MCF 10A (cell line): ENCODE measurements around the gene ASPG. TPM values are rescaled to one million over a fixed set of nuclear protein-coding genes. Genes with fewer than 3 reads are reported as not detected.

Source experiments
- BruUV-seq: library from RNA; stranded (reverse); fragments of 400-500 nt; replicated peaks from 2 replicates; lab custom pipeline; 2021; lab: Mats Ljungman, UMichigan
- CTCF ChIA-PET: fragments of 300-600 bp; sonication (Branson Sonifier 250); formaldehyde crosslinking; extraction: SDS; loops from one replicate; lab custom pipeline; 2021; ENCODE audit warnings: antibody characterized with exemption, inconsistent platforms; lab: Yijun Ruan, JAX
- POLR2A ChIA-PET: fragments of 300-600, 350-650 bp; sonication (Branson Sonifier 250); formaldehyde crosslinking; extraction: SDS; loops from one replicate; lab custom pipeline; 2020; ENCODE audit warnings: antibody characterized with exemption, inconsistent platforms; lab: Yijun Ruan, JAX
- DNase-seq: peaks from one replicate; pipeline ENCODE4 v3.0.0-alpha.2; 2018; ENCODE audit not compliant: unreplicated experiment
- H3K27ac Mint-ChIP-seq: one replicate; pipeline ENCODE4 v1.8.0; 2022; ENCODE audit warnings: mild to moderate bottlenecking, low read depth, mixed read lengths; ENCODE audit not compliant: unreplicated experiment
- H3K27me3 Mint-ChIP-seq: one replicate; pipeline ENCODE4 v1.8.0; 2022; ENCODE audit warnings: mixed read lengths; ENCODE audit not compliant: insufficient read depth, unreplicated experiment
- H3K36me3 Mint-ChIP-seq: one replicate; pipeline ENCODE4 v1.8.0; 2022; ENCODE audit warnings: mild to moderate bottlenecking, moderate library complexity, mixed read lengths; ENCODE audit not compliant: insufficient read depth, unreplicated experiment
- H3K4me1 Mint-ChIP-seq: one replicate; pipeline ENCODE4 v1.8.0; 2022; ENCODE audit warnings: mixed read lengths; ENCODE audit not compliant: insufficient read depth, unreplicated experiment
- H3K4me3 Mint-ChIP-seq: one replicate; pipeline ENCODE4 v1.8.0; 2022; ENCODE audit warnings: mild to moderate bottlenecking, moderate library complexity, mixed read lengths; ENCODE audit not compliant: unreplicated experiment
- H3K9me3 Mint-ChIP-seq: one replicate; pipeline ENCODE4 v1.8.0; 2022; ENCODE audit warnings: mixed read lengths; ENCODE audit not compliant: unreplicated experiment
- intact Hi-C: fragments of 100-400 bp; cut with micrococcal nuclease; formaldehyde crosslinking; loops from 2 replicates; pipeline ENCODE4 v1.14.1; 2022
- total RNA-seq: library from RNA; stranded (reverse); gene quantifications from 2 replicates; pipeline ENCODE4 v1.2.3, GENCODE V29; 2022
- TF ChIP-seq, protein P1 (sequence below): fragments of 200-600 bp; IDR thresholded peaks from one replicate; pipeline ENCODE4 v1.8.0; 2022; ENCODE audit warnings: antibody characterized with exemption, mild to moderate bottlenecking; ENCODE audit not compliant: unreplicated experiment

The ASPG gene
- total RNA-seq, 1 experiment from 2014 or later, result 0.12 TPM

DNA sequence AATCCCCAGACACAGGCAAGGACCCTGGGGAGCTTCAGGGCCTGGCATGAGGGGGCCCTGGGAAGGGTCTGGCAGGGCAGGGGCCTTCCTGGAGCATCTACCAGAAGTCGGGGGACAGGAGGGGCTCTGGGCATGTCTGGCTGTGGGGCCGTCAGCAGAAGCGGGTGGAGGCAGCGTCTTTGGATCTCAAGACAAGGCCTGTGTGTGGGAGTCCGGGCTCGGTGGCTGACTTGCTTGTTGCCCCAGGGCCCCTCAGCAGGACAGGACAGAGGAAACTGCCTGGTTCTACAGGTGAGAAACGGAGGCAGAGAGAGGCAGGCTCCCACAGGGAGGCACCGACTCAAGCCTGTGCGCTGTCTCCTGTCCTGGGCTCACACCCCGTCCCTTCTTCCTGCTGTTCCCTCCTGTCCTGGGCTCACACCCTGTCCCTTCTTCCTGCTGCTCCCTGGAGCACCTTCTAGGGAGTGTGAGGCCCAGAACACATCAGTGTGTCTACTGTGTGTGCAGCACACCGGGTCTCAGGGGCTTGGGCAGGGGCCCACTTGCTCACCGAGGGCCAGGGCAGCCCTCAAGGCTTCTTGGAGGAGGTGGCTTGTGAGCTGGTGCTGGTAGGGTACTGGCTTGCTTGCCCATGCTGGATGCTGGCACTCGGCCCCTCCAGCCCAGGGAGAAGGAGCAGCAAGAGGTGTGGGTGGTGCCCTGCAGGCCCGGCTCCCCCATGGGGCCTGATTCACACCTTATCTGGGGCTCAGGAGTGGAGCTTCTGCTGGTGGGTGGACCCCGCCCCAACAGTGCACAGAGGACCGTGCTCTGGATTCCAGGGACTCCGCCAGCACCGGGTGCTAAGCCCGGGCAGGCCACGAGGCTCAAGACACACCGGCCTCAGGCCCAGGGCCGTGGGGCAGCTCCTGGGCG, 14.9 kb downstream of the ASPG start:
- DNase-seq, result peak; percentile 30
- H3K36me3 Mint-ChIP-seq, result no peaks in the 10 kb centered on the region
- peaks cover 8% of the 10 kb centered on the region for H3K4me1 Mint-ChIP-seq
- intact Hi-C loops, result no loop called here
- ChIA-PET POLR2A (interaction anchor here (0.6 to 1.4 kb wide), 2 partner anchors 21 to 23 kb away, joined by 3 to 5 read pairs; no protein-coding TSS in a partner anchor), CTCF (interaction anchor here (0.5 to 1.3 kb wide), 2 partner anchors 22 to 345 kb away, joined by 3 to 4 read pairs; no protein-coding TSS in a partner anchor)
- no peak overlapping the region for H3K4me3 Mint-ChIP-seq
- no peaks in the 10 kb centered on the region for H3K27me3 Mint-ChIP-seq
- peak overlapping the region; percentile 23 for H3K27ac Mint-ChIP-seq
- TF ChIP-seq, protein P1, sequence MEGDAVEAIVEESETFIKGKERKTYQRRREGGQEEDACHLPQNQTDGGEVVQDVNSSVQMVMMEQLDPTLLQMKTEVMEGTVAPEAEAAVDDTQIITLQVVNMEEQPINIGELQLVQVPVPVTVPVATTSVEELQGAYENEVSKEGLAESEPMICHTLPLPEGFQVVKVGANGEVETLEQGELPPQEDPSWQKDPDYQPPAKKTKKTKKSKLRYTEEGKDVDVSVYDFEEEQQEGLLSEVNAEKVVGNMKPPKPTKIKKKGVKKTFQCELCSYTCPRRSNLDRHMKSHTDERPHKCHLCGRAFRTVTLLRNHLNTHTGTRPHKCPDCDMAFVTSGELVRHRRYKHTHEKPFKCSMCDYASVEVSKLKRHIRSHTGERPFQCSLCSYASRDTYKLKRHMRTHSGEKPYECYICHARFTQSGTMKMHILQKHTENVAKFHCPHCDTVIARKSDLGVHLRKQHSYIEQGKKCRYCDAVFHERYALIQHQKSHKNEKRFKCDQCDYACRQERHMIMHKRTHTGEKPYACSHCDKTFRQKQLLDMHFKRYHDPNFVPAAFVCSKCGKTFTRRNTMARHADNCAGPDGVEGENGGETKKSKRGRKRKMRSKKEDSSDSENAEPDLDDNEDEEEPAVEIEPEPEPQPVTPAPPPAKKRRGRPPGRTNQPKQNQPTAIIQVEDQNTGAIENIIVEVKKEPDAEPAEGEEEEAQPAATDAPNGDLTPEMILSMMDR, result no peak
- no TSS peak for BruUV-seq
- no peaks in the 10 kb centered on the region for H3K9me3 Mint-ChIP-seq

DNA sequence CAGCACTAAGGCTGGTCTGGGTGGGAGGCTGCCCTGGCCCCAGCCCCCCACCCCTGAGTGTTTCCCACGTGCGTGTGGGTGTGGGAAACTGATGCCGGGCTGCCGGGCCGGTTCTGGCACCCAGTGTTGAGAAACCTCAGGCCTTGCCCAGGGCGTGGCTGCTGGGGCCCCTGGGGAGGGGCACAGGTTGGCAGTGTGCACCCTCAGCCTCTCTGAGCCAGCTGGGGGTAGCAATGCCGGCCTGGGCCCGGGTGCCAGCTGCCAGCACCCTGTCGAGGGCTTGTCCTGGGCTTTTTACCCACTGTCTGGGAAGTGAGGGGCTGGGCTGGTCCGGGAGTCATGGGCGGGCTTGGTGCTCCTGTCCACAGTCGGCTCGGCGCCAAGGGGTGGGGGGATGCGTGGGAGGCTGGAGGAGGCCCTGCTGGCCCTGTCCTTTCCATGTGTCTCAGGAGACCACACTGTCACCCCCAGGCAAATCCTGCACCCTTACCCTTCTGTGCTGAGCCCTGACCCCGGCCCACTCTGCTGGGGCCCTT, 15.7 kb downstream of the ASPG start:
- Mint-ChIP-seq H3K36me3 (no peaks in the 10 kb centered on the region), H3K9me3 (no peaks in the 10 kb centered on the region), H3K4me3 (no peak overlapping the region), H3K27ac (peak overlapping the region; percentile 23), H3K27me3 (no peaks in the 10 kb centered on the region), H3K4me1 (peaks cover 8% of the 10 kb centered on the region)
- ChIA-PET POLR2A (interaction anchor here (0.6 to 1.4 kb wide), 2 partner anchors 21 to 23 kb away, joined by 3 to 5 read pairs; no protein-coding TSS in a partner anchor), CTCF (interaction anchor here (0.5 to 1.3 kb wide), 3 partner anchors 22 to 344 kb away, joined by 3 to 4 read pairs (median 4); no protein-coding TSS in a partner anchor)
- DNase-seq, result peak; percentile 25
- intact Hi-C loops, result no loop called here
- no TSS peak for BruUV-seq
- TF ChIP-seq, protein P1, result no peak

DNA sequence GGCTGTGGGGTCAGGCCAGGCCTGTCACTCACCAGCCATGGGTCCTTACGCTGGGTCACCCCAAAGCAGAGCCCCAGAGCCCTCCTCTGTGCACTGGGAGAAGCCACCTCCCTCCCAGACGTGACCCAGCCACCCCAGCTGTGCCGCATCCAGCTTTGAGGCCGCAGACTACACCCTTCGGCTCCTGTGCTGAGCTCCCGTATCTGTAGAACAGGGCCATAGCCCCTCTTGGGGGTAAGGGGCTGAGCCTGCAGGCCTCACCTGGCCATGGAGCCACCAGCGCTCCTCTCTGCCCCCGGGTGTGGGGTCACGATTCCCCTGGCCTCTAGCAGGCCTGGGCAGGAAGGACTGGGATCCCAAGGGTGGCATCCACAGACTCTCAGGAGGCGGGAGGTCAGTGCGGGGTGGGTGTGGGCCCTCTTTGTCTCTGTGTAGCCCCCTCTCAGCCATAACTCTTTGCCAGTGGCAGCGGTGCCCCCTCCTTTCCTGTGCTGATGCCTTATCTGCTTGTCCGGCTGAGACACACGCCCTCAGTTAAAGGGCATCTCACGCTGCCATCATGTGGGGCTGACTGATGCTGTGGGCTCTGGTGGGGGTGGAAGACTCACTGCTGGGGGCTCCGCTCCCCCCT, 16.3 kb downstream of the ASPG start:
- POLR2A ChIA-PET, result interaction anchor here (1.4 kb wide), 1 partner anchor 20 kb away, joined by 5 read pairs; no protein-coding TSS in a partner anchor
- DNase-seq, result no peak

More for the DNA sequence above, 16.3 kb downstream of the ASPG start:
- Mint-ChIP-seq H3K9me3 (no peaks in the 10 kb centered on the region), H3K4me3 (no peak overlapping the region), H3K27me3 (no peaks in the 10 kb centered on the region), H3K27ac (no peak overlapping the region), H3K4me1 (peaks cover 8% of the 10 kb centered on the region), H3K36me3 (no peaks in the 10 kb centered on the region)
- CTCF ChIA-PET, result interaction anchor here (0.7 kb wide), 1 partner anchor 24 kb away, joined by 4 read pairs; no protein-coding TSS in a partner anchor
- no TSS peak for BruUV-seq
- TF ChIP-seq, protein P1, result no peak
- intact Hi-C loops, result no loop called here
